Calu3 (cell line): ENCODE results near the gene STIM2. TPM values are rescaled to one million over a fixed set of nuclear protein-coding genes. Genes with fewer than 3 reads are reported as not detected.

ENCODE experiments used
- BruUV-seq: library from RNA; stranded (reverse); fragments of 400-500 nt; replicated peaks from 2 replicates; lab custom pipeline; 2021; lab: Mats Ljungman, UMichigan
- CTCF ChIA-PET: fragments of 300-600 bp; sonication (Branson Sonifier 250); formaldehyde crosslinking; loops from one replicate; lab custom pipeline; 2022; ENCODE audit warnings: antibody characterized with exemption; lab: Charles Lee
- DNase-seq: peaks from one replicate; pipeline ENCODE4 v3.0.0; 2022
- H3K27ac Mint-ChIP-seq: one replicate; pipeline ENCODE4 v1.8.0; 2022; ENCODE audit warnings: mixed read lengths; ENCODE audit not compliant: unreplicated experiment
- H3K27me3 Mint-ChIP-seq: one replicate; pipeline ENCODE4 v1.8.0; 2022; ENCODE audit warnings: mixed read lengths; ENCODE audit not compliant: unreplicated experiment
- H3K36me3 Mint-ChIP-seq: one replicate; pipeline ENCODE4 v1.8.0; 2022; ENCODE audit warnings: mild to moderate bottlenecking, moderate library complexity, mixed read lengths; ENCODE audit not compliant: insufficient read depth, unreplicated experiment
- H3K4me1 Mint-ChIP-seq: one replicate; pipeline ENCODE4 v1.8.0; 2022; ENCODE audit warnings: mild to moderate bottlenecking, low read depth, mixed read lengths; ENCODE audit not compliant: unreplicated experiment
- H3K4me3 Mint-ChIP-seq: one replicate; pipeline ENCODE4 v1.8.0; 2022; ENCODE audit warnings: mild to moderate bottlenecking, low read depth, moderate library complexity, mixed read lengths; ENCODE audit not compliant: unreplicated experiment
- H3K9me3 Mint-ChIP-seq: one replicate; pipeline ENCODE4 v1.8.0; 2022; ENCODE audit warnings: low read depth, mixed read lengths; ENCODE audit not compliant: unreplicated experiment
- CTCF ChIP-seq: fragments of 200-600 bp; IDR thresholded peaks from one replicate; pipeline ENCODE4 v1.8.0; 2022; ENCODE audit warnings: antibody characterized with exemption; ENCODE audit not compliant: unreplicated experiment
- intact Hi-C: fragments of 100-400 bp; cut with micrococcal nuclease; formaldehyde crosslinking; loops from one replicate; pipeline ENCODE4 v1.10.0; 2022; ENCODE audit not compliant: unreplicated experiment
- total RNA-seq: library from RNA; stranded (reverse); gene quantifications from 2 replicates; pipeline ENCODE4 v1.2.3, GENCODE V29; 2022

The STIM2 gene
- total RNA-seq, 1 experiment from 2014 or later: 24.2 TPM

- H3K27ac Mint-ChIP-seq: no peak overlapping the region
- CTCF ChIA-PET: no interaction called here
- no peaks in the 10 kb centered on the region for H3K9me3 Mint-ChIP-seq
- no peak for TF ChIP-seq CTCF
- DNase-seq: no peak
- no peaks in the 10 kb centered on the region for H3K27me3 Mint-ChIP-seq
- H3K36me3 Mint-ChIP-seq: no peaks in the 10 kb centered on the region
- BruUV-seq: no TSS peak
- intact Hi-C loops: no loop called here
- H3K4me1 Mint-ChIP-seq: no peaks in the 10 kb centered on the region
- no peak overlapping the region for H3K4me3 Mint-ChIP-seq
These were observed 93.3 kb downstream of the STIM2 start for GRCh38 chr4:26953770-26954423.

GRCh38 chr4:26955241-26955640 is 94.6 kb downstream of the STIM2 start:
- no peaks in the 10 kb centered on the region for H3K4me1 Mint-ChIP-seq
- no peak overlapping the region for H3K27ac Mint-ChIP-seq
- no peaks in the 10 kb centered on the region for H3K27me3 Mint-ChIP-seq
- H3K4me3 Mint-ChIP-seq: no peak overlapping the region
- no peak for DNase-seq
- CTCF ChIA-PET: no interaction called here
- TF ChIP-seq CTCF: no peak
- H3K36me3 Mint-ChIP-seq: no peaks in the 10 kb centered on the region
- no TSS peak for BruUV-seq
- no peaks in the 10 kb centered on the region for H3K9me3 Mint-ChIP-seq
- intact Hi-C loops: no loop called here

GRCh38 chr4:26958925-26959653 is 98.4 kb downstream of the STIM2 start:
- CTCF ChIA-PET: no interaction called here
- no peak overlapping the region for H3K4me3 Mint-ChIP-seq
- no TSS peak for BruUV-seq

GRCh38 chr4:26959654-26960047 is 99.0 kb downstream of the STIM2 start:
- CTCF ChIA-PET: interaction anchor here (0.7 kb wide), 1 partner anchor 102 kb away, joined by 3 read pairs; no protein-coding TSS in a partner anchor

More at GRCh38 chr4:26958925-26959653, 98.4 kb downstream of the STIM2 start:
- Mint-ChIP-seq H3K36me3 (no peaks in the 10 kb centered on the region), H3K9me3 (no peaks in the 10 kb centered on the region), H3K27me3 (no peaks in the 10 kb centered on the region), H3K4me1 (no peaks in the 10 kb centered on the region), H3K27ac (no peak overlapping the region)
- intact Hi-C loops: no loop called here
- no peak for DNase-seq
- TF ChIP-seq CTCF: no peak

More at GRCh38 chr4:26959654-26960047, 99.0 kb downstream of the STIM2 start:
- no peak overlapping the region for H3K27ac Mint-ChIP-seq
- no peaks in the 10 kb centered on the region for H3K9me3 Mint-ChIP-seq
- BruUV-seq: no TSS peak
- TF ChIP-seq CTCF: no peak
- no peaks in the 10 kb centered on the region for H3K36me3 Mint-ChIP-seq
- DNase-seq: no peak
- H3K4me3 Mint-ChIP-seq: no peak overlapping the region
- intact Hi-C loops: no loop called here
- peaks cover 4% of the 10 kb centered on the region for H3K4me1 Mint-ChIP-seq
- no peaks in the 10 kb centered on the region for H3K27me3 Mint-ChIP-seq
